SH-SY5Y (cell line): Measurements from ENCODE around the gene ADTRP.

Experiments used
- GATA2 ChIP-seq: IDR thresholded peaks from 2 replicates; pipeline ENCODE4 v1.6.1; 2011; ENCODE audit warnings: mild to moderate bottlenecking, low read depth, low read length
- GATA3 ChIP-seq: IDR thresholded peaks from 2 replicates; pipeline ENCODE4 v1.6.1; 2011; ENCODE audit warnings: low read depth, mild to moderate bottlenecking, low read length, moderate library complexity

- TF ChIP-seq GATA2 = no peak
- no peak for TF ChIP-seq GATA3
Measured at GRCh38 chr6:11822346-11822745, 43.7 kb upstream of the ADTRP start.
